Measurements from ENCODE around the gene MAST4.

The MAST4 gene

DNA sequence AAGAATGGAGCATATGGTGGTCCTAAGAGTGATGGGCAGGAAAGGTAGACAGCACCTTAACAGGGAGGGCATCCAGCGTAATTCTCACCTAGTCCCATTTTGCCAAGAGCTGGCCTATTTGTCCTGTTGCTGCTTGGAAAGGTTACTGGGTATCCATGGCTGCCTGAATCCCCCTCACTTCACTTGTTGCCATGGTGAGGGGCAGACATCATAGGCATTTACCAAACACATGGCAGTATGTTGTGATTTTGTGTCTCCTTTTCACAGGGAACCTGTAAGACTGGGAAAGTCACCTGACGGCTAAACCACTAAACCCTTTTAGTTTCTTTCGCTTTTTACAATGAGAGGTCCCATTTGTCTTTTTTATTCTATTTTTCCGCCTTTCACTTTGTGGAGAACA, 373.3 kb downstream of the MAST4 start:
- no peak for DNase-seq

DNA sequence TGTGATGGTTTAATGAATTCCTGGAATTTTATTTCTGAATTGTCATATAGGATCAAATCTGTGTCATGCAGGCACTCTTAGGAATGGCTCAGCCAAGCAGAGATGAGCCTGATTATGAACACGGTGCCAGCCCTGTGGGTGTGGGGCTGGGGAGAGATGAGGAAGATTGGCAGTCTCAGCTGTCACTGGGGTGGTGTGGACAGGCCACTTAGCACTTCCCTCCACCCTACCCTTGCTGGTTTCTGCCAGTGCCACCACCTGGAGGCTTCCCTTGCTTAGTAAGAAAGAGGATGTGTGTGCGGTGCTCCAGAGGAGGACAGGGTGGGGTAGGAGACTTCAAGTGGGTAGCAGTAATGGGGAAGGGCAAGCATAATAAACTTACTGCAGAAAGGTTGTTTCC, 373.8 kb downstream of the MAST4 start:
- no peak for DNase-seq

DNA sequence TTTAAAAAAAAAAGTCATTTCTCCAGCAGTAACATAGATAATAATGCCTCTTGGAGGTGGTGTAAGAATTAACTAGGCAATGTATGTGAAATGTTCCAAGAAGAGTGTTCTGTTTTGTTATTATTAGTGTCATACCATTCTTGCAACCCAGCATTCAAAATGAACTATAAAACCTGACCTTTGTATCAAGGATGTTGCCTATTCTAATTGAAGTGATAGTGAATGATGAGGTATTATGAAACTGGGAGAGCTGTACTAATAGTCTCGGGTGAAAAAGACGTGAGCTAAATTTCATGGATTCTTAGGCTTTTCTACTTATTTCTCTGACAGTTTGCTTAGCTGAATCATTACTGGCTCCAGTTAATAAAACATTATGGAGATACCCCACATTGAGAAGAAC, 375.8 kb downstream of the MAST4 start:
- DNase-seq: no peak

DNA sequence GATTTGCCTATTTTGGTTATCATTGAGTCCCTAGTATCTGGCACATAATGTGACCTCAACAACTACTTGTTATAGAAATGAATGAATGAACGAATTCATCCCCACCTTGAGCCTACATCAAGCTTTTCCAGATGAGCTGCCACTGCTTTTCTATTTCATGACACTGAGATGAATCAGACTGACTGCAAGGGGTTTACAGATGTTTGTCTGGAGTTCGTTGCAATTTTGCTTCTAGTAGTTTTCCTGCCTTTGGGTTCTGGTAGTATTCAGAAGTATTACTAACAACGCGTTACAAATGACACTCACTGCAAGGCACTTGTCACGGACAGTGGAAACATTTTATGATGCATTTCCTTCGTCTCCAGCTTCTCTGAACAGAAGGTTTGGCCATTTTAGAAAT, 378.1 kb downstream of the MAST4 start:
- peak in 1 of 3 experiments; percentile 59 for DNase-seq

DNA sequence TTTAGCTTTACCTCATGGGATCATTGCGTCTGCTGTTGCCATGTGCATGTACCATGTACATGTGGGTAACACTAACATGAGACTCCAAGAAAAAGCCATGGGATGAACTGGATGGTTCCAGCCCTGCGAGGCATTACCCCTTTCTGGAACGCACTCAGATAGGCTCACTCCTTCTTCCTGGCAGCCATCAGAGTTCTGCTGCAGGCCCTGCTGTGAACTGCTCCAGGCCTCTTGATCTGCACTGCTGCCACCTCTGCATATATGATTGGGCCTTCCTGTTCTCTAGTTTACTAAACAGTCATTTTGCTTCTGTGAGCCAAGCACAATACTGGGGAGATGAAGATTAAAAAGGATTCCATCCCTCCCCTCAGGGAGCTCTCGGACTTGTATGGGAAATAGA, 379.9 kb downstream of the MAST4 start:
- no peak for DNase-seq

DNA sequence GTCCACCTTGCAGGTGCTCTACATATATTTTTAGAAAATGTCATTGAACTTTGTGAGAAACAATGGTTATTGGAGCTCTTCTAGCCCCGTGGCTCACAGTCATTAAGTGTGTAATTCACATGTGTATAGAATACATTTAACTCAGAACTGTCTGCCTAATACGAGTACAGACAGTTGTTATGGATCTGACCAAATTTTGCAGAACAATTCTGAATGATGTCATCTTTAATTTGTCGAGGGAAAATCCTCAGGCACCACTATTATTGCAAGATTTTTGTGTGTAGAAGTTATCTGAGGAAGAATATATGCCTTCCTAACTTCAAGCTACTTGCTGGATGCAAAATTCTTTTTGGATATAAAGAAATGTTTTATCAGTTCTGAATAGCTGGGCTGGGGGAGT, 383.5 kb downstream of the MAST4 start:
- no peak for DNase-seq

DNA sequence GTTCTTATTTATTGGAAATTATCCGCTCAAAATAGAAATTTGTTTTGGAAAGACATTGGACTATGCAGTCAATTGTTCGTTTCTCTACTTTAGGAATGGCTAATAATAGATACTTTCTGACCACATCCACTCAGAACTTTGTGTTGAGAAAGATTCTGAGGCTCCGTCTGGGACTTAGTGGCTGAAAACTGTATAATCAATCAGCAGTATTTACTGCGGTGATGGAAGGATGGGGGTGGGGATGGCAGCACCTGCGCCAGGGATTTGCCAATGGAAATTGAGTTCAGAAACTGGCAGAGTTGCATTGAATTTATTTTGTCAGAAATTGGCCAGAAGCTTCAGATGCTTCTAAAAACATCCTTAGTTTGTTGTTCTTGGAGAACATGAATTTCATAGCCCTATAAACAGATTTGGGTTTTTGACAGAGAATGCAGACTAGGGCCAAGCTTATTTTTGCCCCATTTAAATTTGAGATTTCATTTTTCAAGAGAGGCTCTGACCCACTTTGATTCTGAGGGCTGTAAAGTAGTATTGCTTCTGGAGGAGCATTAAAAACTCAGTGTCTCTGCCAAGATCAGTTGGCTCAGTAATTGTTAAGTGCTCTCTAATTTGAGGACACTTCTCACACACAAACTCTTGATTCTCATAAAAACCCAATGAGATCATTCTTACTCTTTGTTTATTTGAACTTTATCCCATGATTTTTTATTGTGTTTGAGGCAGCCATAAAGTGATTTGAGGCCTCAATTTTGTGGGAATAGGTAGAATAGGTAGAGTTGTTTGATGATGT, 385.3 kb downstream of the MAST4 start:
- DNase-seq: peak in 1 of 3 experiments; percentile 71

DNA sequence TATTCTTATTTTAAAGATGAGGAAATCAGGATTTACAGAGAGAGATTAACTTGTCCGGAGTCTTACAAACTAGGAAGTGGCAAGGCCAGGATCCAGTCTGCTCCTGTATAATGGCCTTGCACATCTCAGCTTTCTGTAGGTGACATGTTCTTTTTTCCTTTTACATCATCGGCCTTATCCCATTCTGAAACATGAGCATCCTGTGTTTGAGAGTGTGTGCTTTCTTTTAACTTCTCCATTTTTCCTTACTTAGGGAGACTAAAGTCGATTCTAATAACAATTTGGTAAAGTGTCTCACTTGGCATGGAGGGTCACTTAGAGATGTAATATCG, 385.8 kb downstream of the MAST4 start:
- no peak for DNase-seq

DNA sequence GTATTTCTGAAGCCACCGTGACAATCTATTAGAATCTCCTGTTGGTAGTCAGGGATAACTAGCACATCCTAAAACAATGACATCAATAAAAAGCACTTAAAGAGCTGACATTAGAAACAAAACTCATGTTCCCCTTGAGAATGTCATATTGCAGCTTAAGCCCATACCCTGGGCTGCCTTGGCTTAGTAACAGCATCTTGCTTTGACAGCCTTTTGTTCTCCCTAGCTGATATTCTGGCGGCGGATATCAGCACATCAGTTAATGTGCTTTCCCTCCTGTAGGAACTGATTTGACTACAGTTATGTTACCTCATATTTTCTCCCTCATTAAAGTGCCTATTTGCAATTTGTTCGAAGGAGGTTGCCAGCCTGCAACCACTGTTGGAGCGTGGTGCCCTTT, 386.3 kb downstream of the MAST4 start:
- no peak for DNase-seq

DNA sequence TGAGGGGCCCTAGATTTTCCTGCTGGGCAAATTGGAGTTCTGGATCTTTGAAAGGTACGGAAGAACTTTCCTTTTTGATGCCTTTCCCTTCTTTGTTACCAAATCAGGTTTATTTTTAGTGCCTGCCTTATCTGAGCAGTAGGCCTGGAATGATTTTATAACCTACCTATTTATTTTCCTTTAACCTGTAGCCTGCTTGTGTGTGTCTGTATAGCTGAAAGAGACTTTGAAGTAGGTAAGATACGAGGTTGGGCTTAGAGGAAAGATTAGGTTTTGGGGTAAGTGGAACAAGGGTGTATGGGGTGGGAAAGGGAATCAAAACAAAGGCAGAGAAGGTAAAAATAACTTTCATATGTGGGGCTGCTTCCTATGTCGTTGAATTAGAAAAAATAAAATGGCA, 389.2 kb downstream of the MAST4 start:
- DNase-seq: no peak

DNA sequence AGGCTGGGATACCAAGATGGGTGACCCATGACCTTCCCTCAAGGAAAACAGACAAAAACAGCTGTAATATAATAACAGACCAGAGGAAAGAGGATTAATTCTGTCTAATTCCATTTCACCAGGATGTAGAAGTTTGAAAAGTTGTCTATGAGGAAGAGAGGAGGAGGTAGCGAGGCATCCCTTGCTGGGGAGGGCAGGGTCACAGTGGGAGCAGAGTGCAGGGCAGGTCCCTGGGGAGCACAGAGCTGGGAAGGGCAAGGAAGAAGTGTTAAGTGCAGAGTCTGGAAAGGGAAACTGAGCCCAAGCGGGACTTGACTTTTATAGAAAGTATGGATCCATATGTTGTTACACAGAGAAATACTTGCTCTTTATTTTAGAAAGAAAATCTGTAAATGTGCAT, 389.8 kb downstream of the MAST4 start:
- no peak for DNase-seq

DNA sequence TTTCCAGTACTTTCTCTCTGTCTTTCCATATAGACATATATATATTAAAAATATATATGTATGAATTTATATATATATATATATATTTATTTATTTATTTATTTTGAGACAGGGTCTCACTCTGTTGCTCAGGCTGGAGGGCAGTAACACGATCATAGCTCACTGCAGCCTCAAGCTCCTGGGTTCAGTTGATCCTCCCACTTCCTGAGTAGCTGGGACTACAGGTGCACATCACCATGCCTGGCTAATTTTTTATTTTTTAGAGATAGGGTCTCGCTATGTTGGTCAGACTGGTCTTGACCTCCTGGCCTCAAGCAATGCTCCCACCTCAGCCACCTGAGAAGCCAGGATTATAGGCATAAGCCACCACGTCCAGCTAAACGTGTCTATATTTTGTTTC, 390.3 kb downstream of the MAST4 start:
- DNase-seq: no peak

DNA sequence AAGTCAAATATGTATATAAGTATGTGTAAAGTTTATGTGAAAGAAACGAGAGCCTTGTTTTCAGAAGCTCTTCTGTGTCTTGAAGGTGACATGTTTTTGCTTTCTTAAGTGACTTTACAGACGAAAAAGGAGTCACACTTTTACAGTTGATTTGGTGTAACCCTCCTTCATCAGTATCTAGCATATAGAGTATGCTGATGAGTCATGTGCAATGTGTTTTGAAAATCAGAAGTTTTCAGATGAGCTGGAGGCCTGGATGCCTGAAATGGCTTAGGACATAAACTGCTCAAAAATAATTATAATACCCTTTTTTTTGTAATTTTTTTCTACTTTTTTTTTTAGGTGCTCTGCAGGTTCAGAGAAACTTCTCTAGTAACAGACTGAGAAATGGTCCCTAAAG, 390.9 kb downstream of the MAST4 start:
- no peak for DNase-seq

DNA sequence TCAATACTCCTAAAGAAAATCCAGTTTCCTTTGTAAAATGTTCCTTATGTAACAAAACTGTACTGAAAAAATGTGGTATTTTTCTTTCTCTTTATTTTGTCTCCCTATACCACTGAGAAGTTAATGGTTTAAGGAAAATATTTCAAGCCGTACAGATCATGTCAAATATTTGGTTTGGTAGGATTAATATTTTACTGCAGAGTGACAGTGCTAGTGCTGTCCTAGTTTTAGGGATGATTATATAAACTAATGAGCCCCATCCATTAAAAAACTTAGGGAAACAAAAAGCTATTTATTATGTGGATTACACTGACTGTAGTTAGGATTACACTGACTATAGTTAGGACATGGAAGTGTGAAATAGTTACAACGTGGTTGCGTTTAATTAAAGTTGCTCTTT, 391.3 kb downstream of the MAST4 start:
- no peak for DNase-seq

DNA sequence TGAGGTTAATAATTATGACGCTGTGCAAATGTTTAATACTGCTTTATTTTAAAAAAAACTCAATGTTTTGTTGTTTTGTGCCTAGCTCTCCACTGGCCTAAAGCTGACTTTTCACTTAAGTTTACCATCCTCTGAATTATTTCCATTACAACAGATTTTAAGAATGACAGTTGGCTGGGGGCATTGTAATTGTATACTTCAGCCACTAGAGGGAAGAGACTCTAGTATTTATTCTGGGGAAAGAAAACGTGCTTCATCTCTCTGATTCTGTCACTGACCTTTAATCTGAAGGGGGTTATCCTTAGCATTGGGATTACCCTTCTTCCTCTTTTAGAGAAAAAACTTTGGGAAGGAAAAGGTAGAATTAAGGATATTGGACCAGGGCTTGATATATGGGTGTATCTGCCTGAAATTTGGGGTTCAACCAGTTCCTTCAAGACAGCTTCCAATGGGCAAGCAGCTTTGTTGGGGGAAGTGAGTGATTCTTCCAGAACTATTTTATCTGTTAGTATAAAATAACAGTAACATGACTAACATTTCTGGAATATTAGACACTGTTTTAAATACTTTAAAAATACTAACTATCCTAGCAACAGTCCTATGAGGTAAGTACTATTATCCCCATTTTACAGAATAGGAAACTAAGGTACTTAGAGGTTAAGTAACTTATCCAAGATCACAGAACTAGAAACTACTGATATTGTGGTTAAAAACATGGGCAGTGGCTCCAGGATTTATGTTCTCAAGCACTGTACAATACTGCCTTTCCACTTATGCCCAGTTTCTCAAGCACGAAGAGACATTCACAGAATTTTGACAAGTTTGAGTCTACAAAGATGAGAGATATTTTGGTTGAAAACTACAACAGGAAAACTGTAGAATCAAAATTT, 392.0 kb downstream of the MAST4 start:
- DNase-seq: peak; percentile 5 to 54 (median 40)

DNA sequence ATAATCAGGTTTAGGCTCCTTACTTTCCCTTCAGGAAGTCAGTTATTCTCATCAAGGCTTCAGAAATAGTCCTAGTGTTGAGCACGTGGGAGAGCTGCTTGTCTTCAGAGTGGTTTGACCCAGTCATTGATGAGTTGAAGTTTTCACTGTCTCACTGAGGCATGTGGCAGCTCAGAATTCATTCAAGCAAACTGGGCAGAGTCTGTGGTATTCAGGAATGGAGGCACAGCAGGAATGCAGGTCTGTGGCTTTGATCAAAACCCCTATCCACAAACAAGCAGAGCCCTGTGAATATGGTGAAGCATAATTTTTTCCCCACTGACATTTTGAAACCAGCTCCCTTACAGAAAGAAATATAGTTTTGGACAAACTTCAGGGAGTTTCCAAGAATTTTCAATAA, 393.1 kb downstream of the MAST4 start:
- no peak for DNase-seq

DNA sequence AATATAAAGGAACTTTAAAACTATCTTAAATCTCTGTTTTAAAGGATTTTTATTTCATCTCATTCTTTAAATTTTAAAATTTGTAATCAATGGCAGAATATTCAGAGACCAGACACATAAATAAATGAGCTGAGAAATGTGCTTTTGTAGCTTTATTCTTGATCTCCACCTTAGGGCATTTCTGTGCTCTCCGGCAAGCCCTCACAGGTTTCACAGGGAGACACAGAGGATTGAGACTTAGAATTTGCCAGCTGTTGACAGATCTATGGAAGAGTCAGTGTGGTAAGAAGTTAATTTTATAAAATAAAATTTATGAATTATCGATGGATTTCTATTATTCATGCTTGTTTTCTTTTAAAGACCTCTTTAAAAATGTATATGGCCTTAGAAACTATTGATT, 393.6 kb downstream of the MAST4 start:
- no peak for DNase-seq

DNA sequence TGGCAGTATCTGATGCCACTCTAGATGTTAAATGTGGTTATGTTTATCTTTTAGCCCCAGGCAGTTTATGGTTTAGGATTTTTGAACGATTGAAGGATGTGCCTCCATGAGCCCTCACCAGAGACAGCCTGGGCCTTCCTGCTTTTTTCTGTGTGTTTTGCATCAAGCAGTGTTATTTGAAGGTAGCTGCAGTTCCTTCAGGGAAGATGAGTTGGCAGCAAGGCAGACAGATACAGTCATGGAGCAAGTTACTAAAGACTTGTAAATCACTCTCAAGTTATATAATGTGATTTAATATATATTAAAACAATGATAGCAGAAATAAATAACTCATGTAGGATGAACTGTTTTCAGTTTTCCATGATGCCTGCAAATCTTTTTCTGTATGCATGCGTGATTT, 395.6 kb downstream of the MAST4 start:
- DNase-seq: no peak

DNA sequence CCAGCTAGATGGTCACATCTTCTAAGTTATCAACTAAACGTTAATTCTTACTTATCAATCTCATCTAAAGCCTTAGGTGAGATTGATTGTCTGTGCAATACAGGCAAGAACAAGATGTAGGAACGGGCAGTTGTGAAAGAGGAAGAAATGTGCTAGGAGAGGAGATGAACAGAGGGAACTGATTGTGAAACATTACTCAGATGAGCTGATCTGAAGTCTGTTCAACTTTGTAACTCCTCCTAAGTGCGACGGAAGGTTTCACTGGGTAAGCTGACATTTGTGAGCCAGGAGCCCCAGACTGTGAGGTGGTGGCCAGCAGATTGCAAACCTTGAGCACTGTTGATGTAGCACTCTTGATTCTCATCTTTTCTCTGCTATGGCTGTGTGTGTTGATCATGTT, 396.4 kb downstream of the MAST4 start:
- no peak for DNase-seq

DNA sequence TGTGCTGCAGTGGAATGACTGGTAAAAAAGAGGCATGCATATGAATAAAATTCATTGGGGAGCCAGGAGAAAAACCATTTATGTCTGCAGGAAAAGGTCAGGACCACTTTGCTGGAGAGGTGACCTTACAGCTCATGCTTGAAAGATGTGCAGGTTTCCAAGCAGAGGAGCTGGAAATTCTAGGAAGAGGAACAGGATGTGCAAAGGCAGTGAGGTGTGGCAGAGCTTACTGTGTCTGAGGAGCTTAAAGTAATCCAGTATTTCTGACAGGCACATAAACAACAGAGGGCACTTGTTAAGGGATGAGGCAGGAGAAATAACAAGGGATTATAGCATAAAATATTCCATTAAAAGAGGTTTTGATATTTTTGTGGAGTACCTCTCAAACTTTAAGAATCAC, 397.3 kb downstream of the MAST4 start:
- DNase-seq: peak in 1 of 3 experiments; percentile 36

DNA sequence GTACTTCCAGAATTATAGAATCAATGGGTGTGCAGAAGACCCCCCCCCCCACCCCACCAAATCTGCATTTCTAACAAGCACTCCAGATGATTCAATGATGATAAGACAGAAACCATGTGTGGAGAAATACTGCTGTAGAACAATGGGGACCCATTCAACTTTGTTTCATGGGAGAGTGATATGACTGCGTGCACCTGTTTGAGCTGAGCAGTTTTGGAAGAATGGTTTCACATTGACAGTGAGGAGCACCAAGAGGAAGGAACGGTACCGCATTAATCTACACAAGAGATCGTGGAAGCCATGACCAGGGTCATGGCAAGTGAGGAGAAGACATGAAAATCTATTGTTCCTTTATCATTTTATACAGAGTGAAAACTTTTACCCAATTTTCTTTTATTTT, 397.7 kb downstream of the MAST4 start:
- DNase-seq: peak in 1 of 3 experiments; percentile 27

DNA sequence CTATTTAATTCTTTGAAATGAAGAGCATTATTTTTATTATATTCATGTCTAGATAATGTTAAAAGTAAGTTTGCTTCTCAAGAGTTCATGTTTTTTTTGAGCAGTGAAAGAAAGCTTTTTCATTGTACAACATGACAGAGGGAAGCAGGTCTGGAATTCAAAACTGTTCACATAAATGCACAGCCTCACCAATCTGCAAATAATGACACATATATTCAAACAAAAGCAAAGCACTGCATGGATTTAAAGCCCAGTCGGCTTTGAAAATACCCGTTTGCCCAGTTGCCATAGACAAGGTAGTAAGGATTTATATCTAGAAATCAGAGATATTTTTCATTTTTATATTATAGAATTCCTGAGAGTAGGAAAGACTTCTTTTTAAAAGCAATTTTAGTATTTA, 398.6 kb downstream of the MAST4 start:
- peak in 1 of 3 experiments; percentile 1 for DNase-seq

DNA sequence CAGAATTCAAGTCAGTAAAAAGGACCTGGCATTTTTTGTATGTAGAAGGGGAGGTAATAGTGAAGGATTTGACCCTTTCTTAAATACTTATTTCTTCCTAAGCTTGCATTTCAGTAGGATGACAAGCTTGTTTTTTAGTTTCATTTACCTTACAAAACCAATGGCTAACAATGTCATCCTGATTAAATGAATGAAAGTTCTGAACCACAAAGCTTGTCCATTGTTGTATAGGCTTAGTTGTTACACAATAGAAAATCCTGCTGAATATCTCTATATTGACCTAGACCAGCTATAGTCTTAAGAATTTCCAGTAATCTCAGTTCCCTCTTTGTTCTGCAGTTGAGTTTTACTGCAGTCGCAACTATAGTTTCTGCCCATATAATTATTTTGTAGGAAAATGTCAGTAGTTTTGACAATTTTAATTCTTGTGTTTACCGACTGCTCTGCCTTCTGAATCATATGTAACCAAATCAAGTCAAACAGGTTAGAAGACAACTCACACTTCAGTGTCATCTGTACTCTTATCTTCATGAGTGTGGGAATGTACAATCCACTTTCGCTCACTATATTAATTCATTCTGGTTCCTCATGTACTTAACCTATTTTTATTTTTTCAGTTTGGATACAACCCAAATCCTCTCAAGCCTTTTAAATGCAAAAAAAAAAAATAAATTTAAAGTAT, 404.7 kb downstream of the MAST4 start:
- DNase-seq: no peak
